WERI-Rb-1 (cell line): ENCODE measurements around the gene PCNX1.
"Not testable (repeated sequence)": the region's sequence is repeated elsewhere in the genome, so short reads cannot be mapped to it uniquely, and the experiment has no call there.

Source experiments
- DNase-seq: peaks from one replicate; pipeline ENCODE4 v3.0.0-alpha.2; 2020
- H3K27ac ChIP-seq: fragments of 250-450 bp; sonication (Bioruptor Pico); 2 replicates; pipeline ENCODE4 v1.5.1; 2020; ENCODE audit warnings: mild to moderate bottlenecking, moderate library complexity
- H3K27me3 ChIP-seq: fragments of 250-450 bp; sonication (Bioruptor Pico); 2 replicates; pipeline ENCODE4 v1.5.1; 2021; ENCODE audit warnings: mild to moderate bottlenecking, low read depth, moderate library complexity; ENCODE audit not compliant: insufficient read depth, severe bottlenecking
- H3K36me3 ChIP-seq: fragments of 250-450 bp; sonication (Bioruptor Pico); 2 replicates; pipeline ENCODE4 v1.5.1; 2020; ENCODE audit warnings: mild to moderate bottlenecking, moderate library complexity
- H3K4me3 ChIP-seq: 2 replicates; pipeline ENCODE4 v1.5.1; 2011; ENCODE audit warnings: low read depth, mild to moderate bottlenecking, control low read depth, low read length
- H3K9me3 ChIP-seq: fragments of 250-450 bp; sonication (Bioruptor Pico); 2 replicates; pipeline ENCODE4 v1.5.1; 2021; ENCODE audit warnings: mild to moderate bottlenecking, moderate library complexity; ENCODE audit not compliant: severe bottlenecking
- CTCF ChIP-seq: IDR thresholded peaks from 2 replicates; pipeline ENCODE4 v1.5.1; 2011; ENCODE audit warnings: low read depth, mild to moderate bottlenecking, control low read depth, inconsistent platforms, low read length

The PCNX1 gene

GRCh38 chr14:71121001-71121400, 213.7 kb downstream of the PCNX1 start:
- no peaks in the 10 kb centered on the region for H3K36me3 ChIP-seq
- no peak for TF ChIP-seq CTCF
- H3K4me3 ChIP-seq = no peak overlapping the region
- DNase-seq = no peak
- H3K27me3 ChIP-seq = no peaks in the 10 kb centered on the region
- H3K27ac ChIP-seq = no peak overlapping the region
- no peaks in the 10 kb centered on the region for H3K9me3 ChIP-seq

GRCh38 chr14:71121711-71122110, 214.5 kb downstream of the PCNX1 start:
- no peak for DNase-seq
- Histone ChIP-seq H3K9me3 (no peaks in the 10 kb centered on the region), H3K36me3 (no peaks in the 10 kb centered on the region), H3K27me3 (no peaks in the 10 kb centered on the region), H3K27ac (no peak overlapping the region), H3K4me3 (no peak overlapping the region)
- TF ChIP-seq CTCF = no peak

- TF ChIP-seq CTCF = no peak
- no peak for DNase-seq
- Histone ChIP-seq H3K36me3 (no peaks in the 10 kb centered on the region), H3K27me3 (no peaks in the 10 kb centered on the region), H3K9me3 (no peaks in the 10 kb centered on the region), H3K27ac (no peak overlapping the region), H3K4me3 (no peak overlapping the region)
These were observed 215.8 kb downstream of the PCNX1 start for GRCh38 chr14:71122866-71123565.

- DNase-seq = no peak
- no peak overlapping the region for H3K27ac ChIP-seq
- H3K4me3 ChIP-seq = no peak overlapping the region
- H3K27me3 ChIP-seq = no peaks in the 10 kb centered on the region
- H3K36me3 ChIP-seq = no peaks in the 10 kb centered on the region
- no peak for TF ChIP-seq CTCF
- H3K9me3 ChIP-seq = no peaks in the 10 kb centered on the region
These were observed 216.4 kb downstream of the PCNX1 start for GRCh38 chr14:71123579-71124135.

DNA sequence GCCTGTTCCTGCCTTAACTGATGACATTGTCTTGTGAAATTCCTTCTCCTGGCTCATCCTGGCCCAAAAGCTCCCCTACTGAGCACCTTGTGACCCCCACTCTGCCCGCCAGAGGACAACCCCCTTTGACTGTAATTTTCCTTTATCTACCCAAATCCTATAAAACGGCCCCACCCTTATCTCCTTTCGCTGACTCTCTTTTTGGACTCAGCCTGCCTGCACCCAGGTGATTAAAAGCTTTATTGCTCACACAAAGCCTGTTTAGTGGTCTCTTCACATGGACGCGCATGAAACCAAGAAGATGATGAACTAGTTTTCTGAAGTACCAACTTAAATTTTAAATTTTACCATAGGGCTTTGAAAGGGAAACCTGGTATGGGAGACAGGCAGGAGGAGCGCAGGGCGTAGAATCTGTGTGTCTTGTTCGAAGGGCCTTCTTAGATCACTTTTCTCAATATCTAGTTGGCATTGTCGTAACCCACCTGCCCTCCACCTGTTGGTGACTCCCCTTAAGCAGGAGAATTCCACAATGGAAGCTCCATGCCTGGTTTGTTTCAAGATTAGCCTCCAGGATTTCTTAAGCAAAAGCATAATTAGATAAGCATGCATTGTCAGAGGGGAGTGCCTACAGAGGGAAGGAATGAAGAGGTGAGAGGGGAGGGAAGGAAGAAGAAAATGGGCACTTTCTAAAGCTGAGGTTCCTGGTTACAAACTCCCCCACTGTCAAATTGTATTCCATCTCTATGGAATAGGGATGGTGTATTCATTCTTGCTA, 222.6 kb downstream of the PCNX1 start:
- not testable (repeated sequence) for H3K36me3 ChIP-seq, H3K9me3 ChIP-seq, H3K27ac ChIP-seq, H3K4me3 ChIP-seq, H3K27me3 ChIP-seq, DNase-seq

GRCh38 chr14:71130491-71131179, 223.4 kb downstream of the PCNX1 start:
- no peaks in the 10 kb centered on the region for H3K36me3 ChIP-seq
- H3K9me3 ChIP-seq = no peaks in the 10 kb centered on the region
- H3K4me3 ChIP-seq = no peak overlapping the region
- no peak for DNase-seq
- no peak for TF ChIP-seq CTCF
- H3K27me3 ChIP-seq = no peaks in the 10 kb centered on the region
- no peak overlapping the region for H3K27ac ChIP-seq
